ENCODE data around the gene PLCXD1.
"Not testable (repeated sequence)": the region's sequence is repeated elsewhere in the genome, so short reads cannot be mapped to it uniquely, and the experiment has no call there.

DNA sequence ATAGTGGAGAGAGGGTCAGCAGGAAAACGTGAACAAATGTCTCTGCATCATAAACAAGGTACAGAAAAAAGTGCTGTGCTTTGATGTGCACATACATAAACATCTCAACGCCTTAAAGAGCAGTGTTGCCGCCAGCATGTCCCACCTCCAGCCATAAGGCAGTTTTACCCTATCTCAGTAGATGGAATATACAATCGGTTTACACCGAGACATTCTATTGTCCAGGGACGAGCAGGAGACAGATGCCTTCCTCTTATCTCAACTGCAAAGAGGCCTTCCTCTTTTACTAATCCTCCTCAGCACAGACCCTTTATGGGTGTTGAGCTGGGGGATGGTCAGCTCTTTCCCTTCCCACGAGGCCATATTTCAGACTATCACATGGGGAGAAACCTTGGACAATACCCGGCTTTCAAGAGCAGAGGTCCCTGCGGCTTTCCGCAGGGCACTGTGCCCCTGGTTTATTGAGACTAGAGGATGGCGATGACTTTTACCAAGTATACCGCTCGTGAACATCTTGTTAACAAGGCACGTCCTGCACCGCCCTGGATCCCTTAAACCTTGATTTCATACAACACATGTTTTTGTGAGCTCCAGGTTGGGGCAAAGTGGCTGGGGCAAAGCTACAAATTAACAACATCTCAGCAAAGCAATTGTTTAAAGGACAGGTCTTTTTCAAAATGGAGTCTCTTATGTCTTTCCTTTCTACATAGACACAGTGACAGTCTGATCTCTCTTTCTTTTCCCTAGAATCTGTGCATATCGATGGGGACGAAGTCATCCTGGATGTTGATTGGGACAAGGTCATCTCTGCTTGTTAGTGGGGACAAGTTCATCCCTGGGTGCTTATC, 29.6 kb upstream of the PLCXD1 start:
- TF ChIP-seq, protein P1, sequence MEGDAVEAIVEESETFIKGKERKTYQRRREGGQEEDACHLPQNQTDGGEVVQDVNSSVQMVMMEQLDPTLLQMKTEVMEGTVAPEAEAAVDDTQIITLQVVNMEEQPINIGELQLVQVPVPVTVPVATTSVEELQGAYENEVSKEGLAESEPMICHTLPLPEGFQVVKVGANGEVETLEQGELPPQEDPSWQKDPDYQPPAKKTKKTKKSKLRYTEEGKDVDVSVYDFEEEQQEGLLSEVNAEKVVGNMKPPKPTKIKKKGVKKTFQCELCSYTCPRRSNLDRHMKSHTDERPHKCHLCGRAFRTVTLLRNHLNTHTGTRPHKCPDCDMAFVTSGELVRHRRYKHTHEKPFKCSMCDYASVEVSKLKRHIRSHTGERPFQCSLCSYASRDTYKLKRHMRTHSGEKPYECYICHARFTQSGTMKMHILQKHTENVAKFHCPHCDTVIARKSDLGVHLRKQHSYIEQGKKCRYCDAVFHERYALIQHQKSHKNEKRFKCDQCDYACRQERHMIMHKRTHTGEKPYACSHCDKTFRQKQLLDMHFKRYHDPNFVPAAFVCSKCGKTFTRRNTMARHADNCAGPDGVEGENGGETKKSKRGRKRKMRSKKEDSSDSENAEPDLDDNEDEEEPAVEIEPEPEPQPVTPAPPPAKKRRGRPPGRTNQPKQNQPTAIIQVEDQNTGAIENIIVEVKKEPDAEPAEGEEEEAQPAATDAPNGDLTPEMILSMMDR (IDR thresholded peaks at IDR 0.05; ENCODE audit: borderline replicate concordance, extremely low read depth, low read length, poor library complexity, severe bottlenecking): not testable (repeated sequence)
- TF ChIP-seq EZH2 (IDR thresholded peaks at IDR 0.05; ENCODE audit: borderline replicate concordance, low read depth, low read length, severe bottlenecking): not testable (repeated sequence)

All from DND-41 (cell line).